Stimulated activated CD8-positive, alpha-beta memory T cell treated with anti-CD3 and anti-CD28 coated beads, Interleukin-4, amount 100 ng/mL, for 4 hours (primary cell): ENCODE results near the gene MYO9A.
"Not testable (repeated sequence)": the region's sequence is repeated elsewhere in the genome, so short reads cannot be mapped to it uniquely, and the experiment has no call there.

Experiments
- DNase-seq, 2 donors: peaks; one replicate each; pipeline ENCODE4 v3.0.0-alpha.2; 2020; ENCODE audit warnings: low read depth in 2 of 2, low spot score in 1 of 2

MYO9A gene

GRCh38 chr15:71883447-71883846 lies 234.5 kb downstream of the MYO9A start:
- no peak for DNase-seq

GRCh38 chr15:71880276-71880675 lies 237.7 kb downstream of the MYO9A start:
- DNase-seq = no peak

GRCh38 chr15:71874245-71874644 lies 243.7 kb downstream of the MYO9A start:
- DNase-seq = no peak

- not testable (repeated sequence) for DNase-seq
Observed at GRCh38 chr15:71858232-71858631, 259.7 kb downstream of the MYO9A start.

GRCh38 chr15:71853543-71853942 lies 264.4 kb downstream of the MYO9A start:
- DNase-seq = no peak

GRCh38 chr15:71844916-71845315 lies 273.0 kb downstream of the MYO9A start:
- DNase-seq = no peak

GRCh38 chr15:71841563-71841962 lies 276.4 kb downstream of the MYO9A start:
- DNase-seq = no peak

GRCh38 chr15:71830981-71831380 lies 287.0 kb downstream of the MYO9A start:
- no peak for DNase-seq

GRCh38 chr15:71826196-71826595 lies 291.8 kb downstream of the MYO9A start:
- no peak for DNase-seq

GRCh38 chr15:71825021-71825730 lies 292.8 kb downstream of the MYO9A start:
- DNase-seq = no peak

- DNase-seq = no peak
Observed at GRCh38 chr15:71823801-71824200, 294.1 kb downstream of the MYO9A start.

- no peak for DNase-seq
Observed at GRCh38 chr15:71822890-71823630, 294.9 kb downstream of the MYO9A start.

- no peak for DNase-seq
Observed at GRCh38 chr15:71821547-71822129, 296.3 kb downstream of the MYO9A start.

- no peak for DNase-seq
Observed at GRCh38 chr15:71820127-71820526, 297.8 kb downstream of the MYO9A start.

- DNase-seq = no peak
Observed at GRCh38 chr15:71817351-71817750, 300.6 kb downstream of the MYO9A start.

GRCh38 chr15:71815301-71815700 lies 302.6 kb downstream of the MYO9A start:
- DNase-seq = no peak

GRCh38 chr15:71813723-71814470 lies 304.1 kb downstream of the MYO9A start:
- DNase-seq = no peak

- DNase-seq = no peak
Observed at GRCh38 chr15:71812966-71813722, 304.8 kb downstream of the MYO9A start.

- DNase-seq = no peak
Observed at GRCh38 chr15:71811752-71812735, 305.9 kb downstream of the MYO9A start.
